ENCODE data around the gene UROC1. TPM values are rescaled to one million over a fixed set of nuclear protein-coding genes. Genes with fewer than 3 reads are reported as not detected.

UROC1 gene
- total RNA-seq, 1 donor from 2014 or later, result not detected

DNA sequence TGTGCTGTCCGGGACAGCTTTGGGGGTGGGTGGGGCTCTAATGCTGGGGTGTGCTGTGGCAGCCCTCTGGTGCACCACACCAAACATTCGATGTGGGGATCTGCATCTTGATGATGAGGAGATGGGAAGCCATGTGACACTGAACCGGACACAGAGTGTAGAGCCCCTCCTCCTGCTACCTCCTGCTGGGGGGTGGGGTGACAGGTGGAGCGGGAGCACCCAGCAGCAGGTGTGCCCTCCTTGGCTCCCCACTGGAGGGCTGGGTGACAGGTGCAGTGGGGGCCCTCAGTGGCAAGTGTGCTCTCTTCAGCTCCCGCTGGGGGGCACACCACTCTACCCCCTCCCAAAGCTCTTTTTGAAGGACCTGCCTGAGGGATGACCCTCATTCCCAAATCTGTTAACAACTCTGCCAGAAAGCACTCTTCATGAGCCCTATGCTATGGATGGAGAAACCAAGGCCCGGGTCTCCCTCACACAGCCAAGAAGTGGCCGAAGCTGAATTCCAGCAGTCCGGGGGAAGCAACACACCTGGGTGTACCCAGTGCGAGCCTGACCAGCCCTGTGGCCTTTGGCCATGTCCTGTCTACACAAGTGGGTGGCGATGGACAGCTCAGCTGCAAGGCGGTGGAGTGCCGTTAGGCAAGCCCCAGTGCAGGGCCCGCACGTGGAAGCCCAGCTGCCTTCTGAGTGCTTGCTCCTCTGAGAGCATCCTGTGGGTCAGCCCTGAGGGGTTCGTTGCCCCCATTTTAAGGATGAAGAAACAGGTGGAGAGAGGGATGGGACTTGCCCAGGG is 609 bp upstream of the UROC1 start:
- DNase-seq (ENCODE audit: low read depth, low spot score), result no peak

GRCh38 chr3:126516936-126517290 is 660 bp downstream of the UROC1 start:
- no peak for DNase-seq (ENCODE audit: low read depth, low spot score)

DNA sequence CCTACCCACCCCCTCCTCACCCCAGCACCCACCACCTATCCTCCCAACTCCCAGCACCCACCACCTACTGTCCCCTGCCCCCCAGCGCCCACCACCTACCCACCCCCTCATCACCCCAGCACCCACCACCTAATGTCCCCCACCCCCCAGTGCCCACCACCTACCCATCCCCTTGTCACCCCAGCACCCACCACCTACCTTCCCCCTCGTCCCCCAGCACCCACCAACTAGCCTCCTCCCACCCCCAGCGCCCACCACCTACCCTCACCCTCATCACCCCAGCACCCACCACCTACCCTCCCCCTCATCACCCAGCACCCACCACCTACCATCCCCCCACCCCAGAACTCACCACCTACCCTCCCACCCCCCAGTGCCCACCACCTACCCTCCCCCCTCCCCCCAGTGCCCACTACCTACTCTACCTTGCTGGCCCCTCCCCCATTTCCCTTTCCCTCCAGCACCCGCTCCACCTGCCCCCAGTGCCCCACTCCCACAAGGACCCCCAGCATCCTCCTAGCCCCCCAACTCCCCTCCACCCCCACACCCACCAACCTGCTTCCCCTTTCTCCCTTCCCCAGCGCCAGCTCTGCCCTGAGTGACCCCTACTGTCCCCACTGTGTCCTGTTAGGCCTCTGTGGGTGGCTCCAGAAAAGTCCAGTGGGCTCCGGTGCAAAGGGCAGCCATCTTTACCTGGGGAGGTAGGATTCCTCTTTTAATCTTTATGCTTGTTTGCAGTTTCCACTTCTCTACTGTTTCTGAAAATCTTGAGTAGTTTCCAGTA is 1.2 kb downstream of the UROC1 start:
- no peak for DNase-seq (ENCODE audit: low read depth, low spot score)

DNA sequence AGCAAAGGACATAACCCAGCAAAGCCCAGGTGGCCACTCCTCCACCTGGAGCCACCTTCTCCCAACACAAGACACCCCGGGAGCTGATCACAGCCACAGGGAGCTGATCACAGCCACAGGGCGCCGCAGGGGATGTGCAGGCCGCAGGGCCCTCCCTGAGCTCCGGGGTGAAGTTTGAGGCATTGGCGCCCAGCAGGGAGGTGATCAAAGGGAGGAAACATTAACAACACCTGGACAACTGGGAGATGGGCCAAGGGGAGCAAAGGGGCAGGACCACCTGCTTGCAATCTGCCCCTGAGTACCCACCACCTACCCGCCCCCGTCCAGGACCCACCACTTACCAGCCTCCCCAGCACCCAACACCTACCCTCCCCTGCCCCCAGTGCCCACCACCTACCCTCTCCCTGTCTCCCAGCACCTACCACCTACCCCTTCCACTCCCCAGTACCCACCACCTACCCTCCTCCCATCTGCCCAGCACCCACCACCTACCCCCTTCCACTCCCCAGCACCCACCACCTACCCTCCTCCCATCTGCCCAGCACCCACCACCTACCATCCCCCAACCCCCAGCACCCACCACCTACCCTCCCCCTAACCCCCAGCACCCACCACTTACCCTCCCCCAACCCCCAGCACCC is 2.4 kb downstream of the UROC1 start:
- DNase-seq (ENCODE audit: low read depth, low spot score), result no peak

DNA sequence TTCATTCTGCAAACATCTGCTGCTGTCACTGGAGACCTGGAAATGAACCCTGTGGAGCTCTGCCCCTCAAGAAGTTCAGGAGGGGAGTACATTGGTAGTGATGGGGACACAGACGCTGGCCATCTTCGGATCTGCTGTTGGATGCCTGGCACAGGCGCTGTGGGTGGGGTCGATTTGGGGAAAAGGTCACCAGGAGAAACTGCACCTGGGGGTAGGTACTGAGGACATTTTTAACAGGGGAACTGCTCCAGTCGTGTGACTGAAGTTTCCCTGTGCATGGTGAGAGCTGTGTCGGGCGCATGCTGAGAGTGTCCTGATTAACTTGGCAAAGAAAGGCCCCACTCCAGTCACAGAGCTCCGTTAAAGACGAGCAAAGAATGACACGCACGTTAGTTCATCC is 3.4 kb downstream of the UROC1 start:
- DNase-seq (ENCODE audit: low read depth, low spot score), result no peak

GRCh38 chr3:126512916-126513650 is 4.5 kb downstream of the UROC1 start:
- no peak for DNase-seq (ENCODE audit: low read depth, low spot score)

- no peak for DNase-seq (ENCODE audit: low read depth, low spot score)
Observed at GRCh38 chr3:126512026-126512425, 5.5 kb downstream of the UROC1 start.

GRCh38 chr3:126511291-126511690 is 6.3 kb downstream of the UROC1 start:
- DNase-seq (ENCODE audit: low read depth, low spot score), result no peak

DNA sequence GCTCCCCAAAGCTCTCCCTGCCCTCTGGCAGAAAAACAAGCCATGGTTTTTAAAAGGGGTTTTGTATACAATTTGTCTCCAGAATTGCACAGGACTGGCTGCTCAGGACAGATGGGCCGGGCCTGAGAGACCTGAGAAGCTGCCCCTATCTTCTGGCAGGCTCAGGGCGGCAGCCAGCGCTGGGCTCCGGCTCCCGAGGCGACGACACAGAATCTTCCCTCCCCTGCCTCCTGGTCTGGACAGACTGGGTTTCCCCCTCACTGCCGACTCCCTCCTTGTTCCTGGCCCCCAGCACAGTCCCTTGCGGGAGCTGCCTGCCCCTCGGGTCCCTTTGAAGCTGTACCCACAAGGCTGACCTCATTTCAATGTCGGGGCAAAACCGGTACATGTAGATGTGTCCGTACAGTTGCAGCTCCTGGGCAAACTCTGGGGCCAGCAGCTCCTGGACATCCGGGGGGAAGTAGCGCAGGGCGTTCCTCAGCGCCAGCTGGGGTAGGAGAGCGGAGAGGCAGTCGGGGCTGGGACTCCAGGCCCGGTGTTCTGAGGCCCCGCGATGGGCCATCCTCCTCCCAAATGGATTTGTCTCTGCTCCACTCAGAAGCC is 7.2 kb downstream of the UROC1 start:
- no peak for DNase-seq (ENCODE audit: low read depth, low spot score)

DNA sequence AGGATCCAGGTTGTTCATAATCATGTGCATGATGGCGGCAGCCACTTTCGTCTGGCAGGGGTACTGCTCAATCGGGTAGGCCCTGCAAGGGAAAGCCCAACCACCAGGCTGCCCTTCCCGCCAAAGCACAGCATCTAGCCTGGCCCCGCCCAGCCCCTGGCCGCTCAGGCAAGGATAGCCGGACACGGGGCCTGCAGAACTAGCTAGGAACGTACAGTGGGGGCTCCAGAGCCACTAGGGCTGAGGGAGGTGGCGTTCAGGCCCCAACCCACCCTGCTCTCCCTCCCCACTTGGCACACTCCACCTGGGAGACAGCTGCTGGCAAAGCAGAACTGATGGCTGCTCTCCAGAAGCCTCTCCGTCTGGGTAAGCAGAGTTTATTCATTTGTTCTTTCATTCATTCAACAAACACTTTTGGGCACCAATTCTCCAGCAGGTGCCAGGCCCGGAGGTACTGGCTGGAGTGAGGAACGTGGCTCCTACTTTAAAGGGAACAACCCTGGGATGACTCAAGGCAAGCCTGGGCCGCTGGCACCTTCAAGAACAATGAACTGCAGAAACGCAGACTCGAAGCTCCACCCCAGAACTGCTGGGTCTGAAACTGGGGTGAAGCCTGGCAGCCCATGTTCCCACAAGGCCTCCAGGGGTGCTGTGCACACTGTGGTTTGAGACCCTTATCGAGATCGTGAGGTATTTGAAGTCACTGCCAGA is 7.8 kb downstream of the UROC1 start:
- DNase-seq (ENCODE audit: low read depth, low spot score), result no peak

DNA sequence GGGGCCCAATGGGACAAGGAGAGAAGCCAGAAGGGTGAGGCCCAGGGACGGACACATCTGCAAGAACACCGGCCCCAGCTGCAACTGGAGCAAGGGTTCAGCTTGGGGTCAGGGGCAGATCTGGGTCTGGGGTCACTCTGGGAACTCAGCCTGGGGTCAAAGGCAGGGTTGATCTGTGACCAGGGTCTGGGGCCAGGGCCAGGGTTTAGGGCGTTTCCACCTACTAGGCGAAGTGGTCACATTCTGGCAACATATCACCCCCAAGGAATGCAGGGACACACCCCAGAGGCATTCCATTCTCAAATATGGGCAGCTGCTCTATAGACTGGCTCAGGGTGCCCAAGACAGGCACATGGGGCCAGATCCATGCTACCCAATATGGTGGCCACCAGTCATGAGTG is 9.0 kb downstream of the UROC1 start:
- DNase-seq (ENCODE audit: low read depth, low spot score), result no peak

GRCh38 chr3:126507886-126508285 is 9.7 kb downstream of the UROC1 start:
- DNase-seq (ENCODE audit: low read depth, low spot score), result no peak

GRCh38 chr3:126503701-126504100 is 13.9 kb downstream of the UROC1 start:
- no peak for DNase-seq (ENCODE audit: low read depth, low spot score)

- no peak for DNase-seq (ENCODE audit: low read depth, low spot score)
Observed at GRCh38 chr3:126502656-126503055, 14.9 kb downstream of the UROC1 start.

GRCh38 chr3:126501736-126502135 is 15.8 kb downstream of the UROC1 start:
- DNase-seq (ENCODE audit: low read depth, low spot score), result no peak

DNA sequence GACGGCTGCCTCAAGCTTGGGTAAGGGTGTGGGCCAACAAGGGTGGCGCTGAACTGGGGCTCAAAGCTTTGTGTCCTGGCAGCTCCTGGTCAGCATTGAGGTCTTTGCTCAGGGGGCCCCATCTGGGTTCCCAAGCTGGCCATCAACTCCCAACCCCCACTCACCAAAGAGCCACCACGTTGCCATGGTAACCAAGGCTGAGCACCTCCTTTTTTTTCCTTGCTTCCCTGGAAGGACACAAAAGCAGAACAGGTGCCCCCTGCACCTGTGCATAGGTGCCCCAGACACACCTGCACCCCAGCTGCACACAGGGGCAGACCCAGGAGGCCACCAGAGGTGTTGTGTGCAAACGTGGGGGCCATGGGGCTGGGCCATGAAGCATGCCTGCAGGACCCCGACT is 16.5 kb downstream of the UROC1 start:
- no peak for DNase-seq (ENCODE audit: low read depth, low spot score)

DNA sequence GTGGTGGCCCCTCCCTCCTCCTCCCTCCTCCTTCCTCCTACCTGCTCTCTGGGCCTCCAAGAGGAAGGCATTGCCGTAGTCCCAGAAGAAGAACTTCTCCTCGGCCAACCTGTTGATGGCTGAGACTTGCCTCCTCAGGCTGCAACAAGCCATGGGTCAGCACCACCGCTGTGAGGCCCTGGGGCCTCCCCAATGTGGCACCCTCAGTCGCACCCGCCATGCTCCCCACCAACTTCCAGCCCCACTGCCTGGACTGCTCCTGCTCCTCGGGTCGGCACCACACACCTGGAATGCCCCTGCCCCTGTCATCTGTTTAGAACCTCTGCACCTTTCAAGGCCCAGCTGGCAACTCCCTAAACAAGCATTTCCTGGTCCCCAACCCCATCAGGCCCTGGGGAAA is 17.6 kb downstream of the UROC1 start:
- no peak for DNase-seq (ENCODE audit: low read depth, low spot score)

- DNase-seq (ENCODE audit: low read depth, low spot score), result no peak
Observed at GRCh38 chr3:126499401-126499800, 18.2 kb downstream of the UROC1 start.

- DNase-seq (ENCODE audit: low read depth, low spot score), result no peak
Observed at GRCh38 chr3:126498929-126499328, 18.6 kb downstream of the UROC1 start.

GRCh38 chr3:126498461-126498860 is 19.1 kb downstream of the UROC1 start:
- no peak for DNase-seq (ENCODE audit: low read depth, low spot score)

DNA sequence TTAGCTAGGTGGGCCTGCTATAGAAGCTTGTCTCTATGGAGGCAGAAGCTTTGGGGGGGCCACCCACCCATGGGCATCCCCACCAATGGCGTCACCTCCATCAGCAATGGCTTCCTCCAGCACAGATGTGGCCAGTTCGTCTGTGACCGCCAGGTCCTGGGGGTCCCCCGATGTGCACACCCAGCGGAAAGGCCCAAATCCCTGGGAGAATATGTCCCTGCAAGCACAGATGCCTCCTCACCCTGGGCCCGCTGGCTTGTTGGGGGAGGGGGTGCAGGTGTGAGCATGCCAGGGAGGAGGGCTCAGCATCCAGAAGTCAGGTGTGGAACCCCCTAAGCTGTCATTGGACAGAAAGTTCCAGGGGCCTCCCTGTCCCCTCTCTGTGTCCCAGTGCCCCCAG is 19.6 kb downstream of the UROC1 start:
- DNase-seq (ENCODE audit: low read depth, low spot score), result no peak

Data from pulmonary artery endothelial cell (primary cell).